NCI-H2196 treated with DMSO at 0.1 percent for 48 hours (cell line): Measurements from ENCODE around the gene PANK4.

ENCODE experiments used
- DNase-seq: peaks from one replicate; lab custom pipeline; 2025; ENCODE audit not compliant: unreplicated experiment; lab: John Stamatoyannopoulos, UW

PANK4 gene

DNA sequence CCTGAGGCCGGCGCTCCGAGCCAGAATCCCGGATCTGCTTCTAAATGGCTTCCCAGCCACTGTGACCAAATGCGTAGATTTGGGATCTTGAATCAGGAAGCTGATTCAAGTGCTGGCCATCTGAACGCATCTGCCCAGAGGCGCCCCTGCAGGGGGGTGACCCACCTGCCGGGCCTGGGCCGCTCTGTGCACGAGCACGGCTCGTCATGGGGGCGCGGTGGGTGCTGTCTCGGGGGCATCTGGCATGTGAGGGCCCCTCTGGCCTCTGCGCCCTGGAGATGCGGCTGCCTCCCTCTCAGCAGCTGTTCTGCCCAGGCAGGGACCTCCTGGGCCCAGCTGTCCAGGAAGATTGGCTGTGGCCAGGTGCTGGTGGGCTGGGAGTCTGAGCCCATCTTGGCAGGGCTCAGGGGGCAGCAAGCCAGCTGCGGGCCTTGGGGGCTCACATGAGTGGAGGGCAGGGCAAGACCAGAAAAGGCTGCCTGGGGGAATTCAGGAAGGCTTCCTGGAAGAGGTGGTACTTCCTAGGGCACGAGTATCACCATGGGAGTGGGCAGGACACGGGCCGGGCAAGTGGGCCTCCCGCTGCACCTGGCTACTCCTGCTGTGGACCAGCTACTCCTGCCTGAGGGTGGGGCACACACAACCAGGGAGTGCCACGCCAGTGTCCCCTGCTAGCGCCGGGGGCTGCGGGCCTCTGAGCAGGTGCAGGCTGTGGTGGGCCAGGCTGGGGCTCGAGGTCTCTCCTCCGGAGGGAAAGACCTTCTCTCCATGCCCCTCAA, 25.2 kb downstream of the PANK4 start:
- DNase-seq: no peak

DNA sequence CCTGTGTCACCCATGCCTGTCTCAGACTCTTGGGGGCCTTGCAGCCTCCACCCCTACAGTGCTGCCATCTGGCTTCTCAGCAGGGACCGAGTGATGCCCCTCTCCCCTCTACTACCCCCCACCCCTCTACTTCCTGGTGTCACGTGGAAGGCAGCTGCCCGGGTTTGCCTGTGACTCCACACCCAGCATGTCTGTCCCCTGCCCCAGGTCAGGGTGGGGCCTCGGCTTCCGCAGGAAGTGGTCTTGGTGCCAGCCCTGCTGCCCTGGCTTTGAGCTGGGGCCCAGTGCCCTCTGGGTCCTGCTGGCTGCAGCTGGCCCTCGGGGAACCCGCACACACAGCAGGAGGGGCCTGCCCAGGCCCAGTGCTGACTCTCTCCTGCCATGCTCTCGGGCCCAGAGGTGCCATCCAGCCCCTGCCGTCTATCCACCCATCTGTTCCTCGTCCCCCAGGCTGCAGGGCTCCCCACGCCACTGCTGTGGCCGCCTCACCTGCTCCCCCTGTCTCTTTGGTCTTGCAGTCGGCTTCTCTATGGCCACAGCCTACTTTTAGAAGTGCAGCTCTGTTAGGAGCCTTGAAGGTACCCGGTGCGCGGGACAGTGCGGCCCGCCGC, 26.3 kb downstream of the PANK4 start:
- no peak for DNase-seq

DNA sequence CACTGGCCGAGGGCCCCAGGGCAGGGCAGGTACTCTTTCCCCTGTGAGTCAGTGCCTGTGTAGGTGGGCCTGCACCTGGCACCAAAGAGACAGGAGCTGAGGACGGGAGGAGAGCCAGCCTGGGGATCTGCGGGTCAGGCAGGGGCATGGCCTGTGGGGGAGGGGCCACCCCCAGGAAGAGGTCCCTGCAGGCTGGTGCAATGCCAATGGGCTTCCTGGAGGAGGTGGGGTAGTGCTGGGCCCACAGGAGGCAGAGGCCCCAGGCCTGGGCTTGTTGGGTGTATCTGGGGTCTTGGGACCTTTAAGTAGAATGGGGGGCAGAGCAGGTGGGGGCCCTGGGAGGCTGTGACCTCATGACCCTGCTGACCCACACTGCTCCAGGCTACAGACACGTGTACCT, 27.1 kb downstream of the PANK4 start:
- no peak for DNase-seq

DNA sequence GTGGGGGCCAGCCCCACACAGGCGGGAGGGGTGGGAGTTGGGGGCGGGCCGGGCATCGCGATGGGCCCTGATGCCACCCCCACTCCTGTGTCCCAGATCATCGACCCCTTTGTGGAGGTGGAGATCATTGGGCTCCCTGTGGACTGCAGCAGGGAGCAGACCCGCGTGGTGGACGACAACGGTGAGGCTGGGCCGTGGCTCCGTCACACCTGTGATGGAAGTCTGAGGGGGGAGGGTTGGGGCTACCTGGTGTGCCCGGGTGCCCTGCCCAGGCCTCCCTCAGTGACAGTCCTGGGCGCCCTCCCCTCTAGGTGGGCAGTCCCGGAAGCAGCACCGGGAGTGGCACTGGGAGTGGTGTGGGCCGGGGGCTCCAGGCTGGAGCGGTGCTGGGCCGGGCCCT, 27.7 kb downstream of the PANK4 start:
- DNase-seq: no peak

DNA sequence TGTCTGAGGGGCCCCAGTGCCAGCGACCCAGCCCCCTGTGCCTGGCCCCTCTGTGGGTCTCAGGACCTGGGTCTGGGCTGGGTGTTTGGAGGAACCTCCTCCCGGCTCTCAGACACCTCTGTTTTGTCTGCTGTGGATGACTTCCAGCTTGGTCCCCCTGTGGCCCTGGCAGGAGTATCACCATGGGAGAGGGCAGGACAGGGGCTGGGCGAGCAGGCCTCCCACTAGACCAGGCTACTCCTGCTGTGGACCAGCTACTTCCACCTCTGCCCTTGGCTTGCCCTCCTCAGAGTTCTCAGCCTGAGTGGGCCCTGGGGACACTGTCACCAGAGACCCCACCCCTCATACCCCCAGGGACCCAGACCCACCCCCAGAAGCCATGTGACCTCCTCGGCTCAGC, 28.5 kb downstream of the PANK4 start:
- no peak for DNase-seq

DNA sequence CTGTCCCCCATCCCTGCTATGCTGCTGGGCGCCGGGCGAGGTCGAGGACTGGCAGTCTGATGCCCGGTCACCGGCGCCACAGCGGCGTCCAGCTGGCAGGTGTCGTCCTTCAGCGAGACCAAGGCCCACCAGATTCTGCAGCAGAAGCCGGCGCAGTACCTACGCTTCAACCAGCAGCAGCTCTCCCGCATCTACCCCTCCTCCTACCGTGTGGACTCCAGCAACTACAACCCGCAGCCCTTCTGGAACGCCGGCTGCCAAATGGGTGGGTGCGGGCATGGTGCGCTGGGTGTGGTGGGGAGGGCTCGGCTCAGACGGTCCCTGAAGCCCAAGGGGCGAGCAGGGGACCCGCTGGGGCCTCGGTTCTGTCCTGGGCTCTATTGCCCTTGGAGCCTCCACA, 29.6 kb downstream of the PANK4 start:
- no peak for DNase-seq

DNA sequence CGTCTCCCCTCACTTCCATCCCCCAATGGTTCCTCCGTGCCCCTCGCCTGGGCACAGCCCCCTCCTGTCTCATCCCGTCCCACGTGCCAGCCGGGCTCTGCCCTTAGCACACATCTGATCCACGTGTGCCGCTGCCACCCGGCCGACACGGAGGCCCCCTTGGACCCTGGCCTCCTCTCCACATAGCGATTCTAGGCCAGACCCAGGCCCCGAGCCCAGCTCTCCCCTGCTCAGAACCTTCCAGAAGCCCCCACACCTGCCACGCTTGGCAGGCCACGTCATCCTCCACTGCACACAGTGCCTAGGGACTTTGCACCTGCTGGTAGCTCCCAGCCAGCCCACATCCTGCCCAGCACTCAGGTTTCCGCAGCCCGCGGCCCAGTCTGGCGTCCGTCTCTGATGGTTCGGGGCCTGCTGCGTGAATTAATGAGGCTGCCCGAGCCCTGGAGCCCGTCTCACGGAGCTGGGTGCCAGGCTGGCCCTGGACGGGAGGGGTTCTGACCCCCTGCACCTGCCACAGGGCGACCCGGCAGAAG, 30.2 kb downstream of the PANK4 start:
- DNase-seq: no peak

DNA sequence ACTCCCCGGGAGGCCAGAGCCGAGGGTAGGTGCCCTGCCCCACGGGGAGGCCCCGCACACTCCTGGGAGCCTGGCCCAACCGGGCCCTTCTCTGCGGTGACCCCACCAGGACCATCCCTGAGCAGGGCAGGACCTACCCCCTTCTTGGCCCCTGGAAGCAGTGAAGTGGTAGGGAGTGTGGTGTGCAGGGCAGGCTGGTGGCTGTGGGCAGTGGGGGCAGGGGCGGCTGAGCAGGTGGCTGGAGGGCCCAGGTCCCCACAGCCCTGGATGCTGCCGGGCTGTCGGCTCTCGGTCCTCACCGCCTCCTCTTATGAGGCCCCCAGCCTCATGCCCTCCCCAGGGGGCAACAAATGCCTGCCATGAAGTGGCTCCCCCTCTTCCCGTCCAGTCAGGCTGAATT, 30.9 kb downstream of the PANK4 start:
- DNase-seq: no peak

DNA sequence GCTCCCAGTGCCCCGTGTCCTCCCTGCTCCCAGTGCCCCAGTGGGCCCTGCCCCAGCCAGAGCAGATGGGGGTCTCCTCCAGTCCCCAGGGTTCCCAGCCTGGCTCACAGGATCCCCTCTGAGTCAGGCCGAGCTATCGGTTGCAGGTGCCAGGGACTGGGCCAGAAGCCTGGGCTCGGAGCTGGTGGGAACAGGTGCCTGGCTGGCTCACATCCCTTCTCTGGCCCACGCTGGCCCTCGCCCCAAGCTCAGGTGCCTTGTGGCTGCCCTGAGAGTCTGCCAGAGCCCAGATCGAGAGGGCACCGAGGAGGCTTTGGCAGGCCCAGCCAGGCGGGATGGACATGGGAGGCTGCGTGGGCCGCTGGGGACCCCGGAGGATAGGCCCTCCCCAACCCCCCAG, 31.4 kb downstream of the PANK4 start:
- DNase-seq: no peak

DNA sequence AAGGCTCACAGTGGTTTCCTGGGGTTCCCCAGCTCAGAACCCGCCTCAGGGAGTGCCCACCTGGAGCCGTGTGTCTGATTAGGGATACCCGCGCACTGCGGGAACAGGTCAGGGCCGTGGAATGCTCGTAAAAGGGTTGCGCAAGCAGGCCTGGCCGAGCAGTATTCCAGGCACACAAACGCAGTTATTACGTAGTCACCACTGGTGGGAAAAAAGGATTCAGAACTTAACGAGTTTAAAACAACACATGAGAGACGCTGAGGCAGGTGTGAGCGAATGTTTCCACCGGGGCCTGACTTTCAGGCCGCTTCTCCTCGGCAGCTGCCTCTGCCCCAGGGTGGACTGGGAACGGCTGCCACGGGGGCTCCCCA, 32.1 kb downstream of the PANK4 start:
- DNase-seq: no peak

DNA sequence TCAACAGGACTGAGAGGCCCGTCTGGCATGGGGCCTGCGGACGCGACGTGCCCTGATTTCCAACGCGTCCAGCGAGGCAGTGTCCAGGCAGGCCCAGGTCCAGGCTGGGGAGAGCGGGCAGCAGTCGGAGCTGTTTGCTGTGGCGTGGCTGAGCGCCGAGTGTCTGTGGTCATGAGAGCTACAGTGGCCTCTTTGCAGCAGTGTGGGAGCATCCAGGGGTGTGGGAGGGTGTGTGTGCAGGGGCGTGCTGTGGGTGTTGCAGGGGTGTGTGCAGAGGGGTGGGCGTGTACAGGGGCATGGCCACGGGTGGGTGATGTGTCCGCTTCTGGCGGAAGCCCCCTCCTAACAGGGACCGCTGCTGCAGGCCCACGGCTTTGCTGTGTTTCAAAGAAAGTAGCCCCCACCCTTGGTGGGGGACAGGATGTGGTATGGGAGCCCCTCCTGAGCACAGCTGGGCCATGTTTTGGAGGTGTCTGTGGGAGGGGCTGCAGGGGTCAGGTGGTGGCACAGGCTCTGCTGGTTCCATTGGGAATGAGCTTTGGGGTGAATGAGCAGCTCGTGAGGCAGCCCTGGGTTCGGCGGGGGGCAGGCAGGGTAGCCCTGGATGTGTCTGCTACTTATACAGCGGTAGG, 32.6 kb downstream of the PANK4 start:
- no peak for DNase-seq

DNA sequence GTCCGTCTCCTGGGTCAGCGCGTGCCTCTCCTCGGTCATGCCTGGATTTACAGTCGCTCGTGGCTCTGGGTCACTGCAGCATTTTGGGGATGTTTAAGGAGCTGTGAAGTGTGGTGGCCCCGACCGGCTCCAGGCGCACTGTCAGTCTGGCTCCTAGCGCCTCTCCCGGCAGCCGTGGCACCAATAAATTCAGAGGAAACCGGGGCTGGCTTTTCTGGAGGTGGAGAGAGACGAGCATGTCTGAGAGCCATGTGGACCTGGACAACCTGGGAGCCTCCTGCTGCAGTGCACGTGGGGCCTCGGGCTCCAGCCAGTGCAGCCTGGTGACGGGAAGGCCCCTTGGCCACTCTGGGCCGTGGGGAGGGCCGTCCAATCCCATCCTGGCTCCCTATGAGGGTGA, 33.2 kb downstream of the PANK4 start:
- no peak for DNase-seq

DNA sequence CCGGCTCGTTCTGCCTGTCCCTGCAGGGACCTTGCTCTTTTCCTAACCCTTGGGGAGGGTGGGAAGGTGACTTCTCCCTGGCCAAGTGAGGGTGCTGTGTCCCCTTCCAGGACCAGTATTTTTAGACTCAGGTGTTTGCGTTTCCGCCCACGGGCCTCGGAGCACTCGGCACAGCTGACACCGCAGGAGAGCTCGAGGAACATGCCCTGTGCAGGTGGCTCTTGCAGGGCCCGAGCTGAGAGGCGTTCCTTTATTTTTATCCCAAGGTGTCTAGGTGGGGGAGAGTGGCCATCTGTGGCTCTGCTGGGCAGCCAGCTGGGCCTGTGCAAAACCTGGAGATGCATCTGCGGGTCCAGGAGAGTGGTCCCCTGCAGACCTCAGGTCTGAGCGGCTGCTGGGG, 34.3 kb downstream of the PANK4 start:
- DNase-seq: no peak

DNA sequence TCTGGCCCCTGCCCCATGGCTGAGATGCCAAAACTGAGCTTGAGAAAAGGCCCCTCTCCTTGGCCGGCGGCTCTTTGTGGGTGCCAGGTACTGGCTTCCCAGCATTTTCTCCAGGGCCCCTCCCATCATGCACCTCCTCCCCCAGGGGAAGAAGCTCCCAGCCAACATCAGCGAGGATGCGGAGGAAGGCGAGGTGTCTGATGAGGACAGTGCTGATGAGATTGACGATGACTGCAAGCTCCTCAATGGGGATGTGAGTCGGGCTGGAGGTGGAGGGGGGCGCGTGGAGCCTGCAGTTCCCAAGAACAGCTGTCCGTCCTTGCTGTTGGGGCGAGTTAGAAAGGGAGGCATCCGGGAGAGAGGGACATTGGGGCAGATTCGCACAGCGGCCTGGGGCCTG, 36.8 kb downstream of the PANK4 start:
- no peak for DNase-seq

DNA sequence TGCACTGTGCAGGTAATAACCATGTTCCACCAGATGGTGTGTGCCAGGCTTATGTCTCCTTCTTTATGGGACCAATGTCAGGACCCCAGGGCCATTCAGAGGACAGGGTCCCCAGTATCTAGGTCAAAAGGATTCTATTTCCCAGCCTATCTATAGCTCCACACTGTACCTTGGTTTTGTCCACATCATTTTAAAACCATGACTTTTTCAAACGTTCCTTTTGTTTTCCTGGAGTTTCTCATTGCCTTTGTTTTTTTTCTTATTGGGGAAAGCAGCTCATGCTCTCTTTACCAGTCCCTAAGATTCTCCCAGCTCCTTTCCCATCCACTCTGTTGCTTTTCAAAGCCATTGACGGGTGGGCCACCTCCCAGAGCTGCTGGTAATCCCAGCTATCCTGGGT, 37.7 kb downstream of the PANK4 start:
- DNase-seq: no peak

DNA sequence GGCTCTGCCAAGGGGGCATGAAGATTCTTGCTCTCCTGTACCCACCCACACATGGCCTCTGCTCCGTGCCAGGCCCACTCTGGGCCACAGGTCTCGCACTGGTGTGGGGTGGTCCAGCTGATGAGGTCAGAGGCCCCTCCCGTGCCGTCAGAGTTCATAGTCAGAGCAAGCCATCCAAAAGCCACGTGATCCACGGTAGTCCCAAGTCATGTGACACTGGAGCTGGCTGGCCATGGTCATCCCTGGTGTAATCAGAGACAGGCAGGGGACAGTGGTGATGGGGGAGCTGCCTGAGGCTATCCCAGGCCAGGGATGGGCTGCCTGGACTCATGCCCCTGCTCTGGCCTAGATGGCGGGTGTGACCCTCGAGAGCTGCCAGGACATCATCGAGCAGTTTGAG, 39.8 kb downstream of the PANK4 start:
- no peak for DNase-seq

DNA sequence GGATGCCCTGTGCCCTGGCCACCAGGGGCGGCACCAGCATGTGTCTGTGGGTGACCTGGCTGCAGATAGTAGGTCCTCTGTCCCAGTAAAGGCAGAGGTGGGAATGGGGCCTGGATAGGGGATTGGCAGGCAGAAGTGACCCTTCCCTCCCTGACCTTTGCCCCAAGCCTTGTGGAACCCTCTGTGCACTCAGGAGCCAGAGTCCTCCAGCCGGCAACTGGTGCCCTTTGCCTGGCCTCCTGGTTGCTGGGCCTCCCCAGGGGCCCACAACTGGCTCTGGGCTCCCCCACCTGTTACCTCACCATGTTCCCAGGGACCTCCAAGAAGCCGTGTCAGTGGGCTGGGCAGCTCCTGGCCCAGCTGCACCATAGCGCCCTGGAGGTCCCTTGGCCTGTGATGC, 40.4 kb downstream of the PANK4 start:
- no peak for DNase-seq

DNA sequence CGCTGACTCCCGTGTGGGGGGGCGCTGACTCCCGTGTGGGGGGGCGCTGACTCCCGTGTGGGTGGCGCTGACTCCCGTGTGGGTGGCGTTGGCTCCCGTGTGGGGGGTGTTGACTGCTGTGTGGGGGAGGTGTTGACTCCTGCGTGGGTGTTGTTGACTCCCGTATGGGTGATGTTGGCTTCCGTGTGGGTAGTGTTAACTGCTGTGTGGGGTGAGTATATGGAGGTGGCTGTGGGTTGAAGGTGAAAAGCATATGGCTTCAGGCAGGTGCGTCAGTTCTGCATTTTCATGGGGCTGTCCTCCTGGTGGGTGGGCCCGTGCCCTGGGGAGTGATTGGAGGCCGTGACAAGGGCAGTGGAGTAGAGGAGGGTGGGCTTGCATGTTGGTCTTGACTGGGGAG, 42.4 kb downstream of the PANK4 start:
- no peak for DNase-seq

DNA sequence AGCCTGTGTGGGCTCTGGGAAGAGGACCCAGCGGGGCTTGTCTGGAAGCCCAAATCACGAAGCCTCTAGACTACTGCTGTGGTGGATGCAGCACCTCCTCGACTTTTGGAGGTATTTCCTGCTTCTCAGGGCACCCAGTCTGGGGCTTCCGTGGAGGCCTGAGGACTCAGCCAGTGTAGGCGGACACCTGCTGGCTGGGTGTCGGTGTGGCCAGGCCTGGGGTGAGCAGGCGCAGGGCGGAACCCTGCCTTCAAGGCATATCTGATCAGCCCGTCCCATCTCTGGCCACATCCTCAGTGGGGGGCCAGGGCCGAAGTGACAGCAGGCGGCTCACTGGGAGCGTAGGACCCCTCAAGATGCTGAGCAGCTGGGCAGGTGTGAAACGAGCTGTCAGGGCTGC, 43.4 kb downstream of the PANK4 start:
- DNase-seq: no peak

DNA sequence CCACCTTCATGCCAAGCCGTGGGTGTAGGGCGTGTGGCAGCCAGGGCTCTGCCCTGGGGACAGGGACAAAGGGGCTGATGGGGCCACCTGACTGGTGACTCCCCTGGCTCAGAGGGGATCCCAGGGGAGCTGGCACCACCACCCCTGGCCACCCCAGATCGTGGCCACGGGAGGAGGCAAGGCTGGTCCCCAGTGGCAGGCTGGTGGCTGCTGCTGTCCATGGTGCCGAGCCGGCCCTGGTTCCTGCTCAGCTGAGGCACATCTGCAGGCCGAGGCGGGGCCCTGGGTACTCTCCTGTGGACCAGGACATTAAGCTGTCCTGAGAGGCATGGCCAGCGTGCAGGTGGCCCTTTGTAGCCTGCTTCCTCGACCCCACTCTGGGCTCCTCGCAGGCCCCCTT, 43.8 kb downstream of the PANK4 start:
- no peak for DNase-seq

DNA sequence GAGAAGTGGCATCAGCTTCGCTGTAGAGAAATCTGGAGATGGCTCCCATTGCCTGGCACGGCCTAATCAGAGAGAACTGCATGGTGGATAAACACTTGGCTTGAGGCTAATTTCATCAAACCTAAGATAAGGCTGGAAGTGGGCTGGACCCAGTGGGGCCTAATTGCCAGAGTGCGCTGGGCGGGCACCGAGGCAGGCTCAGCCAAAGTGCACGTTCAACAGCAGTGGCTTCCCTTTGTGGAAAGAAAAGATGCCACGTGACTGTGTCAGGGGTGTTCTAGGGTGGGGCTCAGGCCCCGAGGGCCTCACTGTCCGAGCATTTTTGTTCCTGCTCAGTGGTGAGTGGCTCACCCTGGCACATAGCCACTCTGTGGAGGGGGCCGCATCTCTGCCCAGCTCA, 44.5 kb downstream of the PANK4 start:
- no peak for DNase-seq

DNA sequence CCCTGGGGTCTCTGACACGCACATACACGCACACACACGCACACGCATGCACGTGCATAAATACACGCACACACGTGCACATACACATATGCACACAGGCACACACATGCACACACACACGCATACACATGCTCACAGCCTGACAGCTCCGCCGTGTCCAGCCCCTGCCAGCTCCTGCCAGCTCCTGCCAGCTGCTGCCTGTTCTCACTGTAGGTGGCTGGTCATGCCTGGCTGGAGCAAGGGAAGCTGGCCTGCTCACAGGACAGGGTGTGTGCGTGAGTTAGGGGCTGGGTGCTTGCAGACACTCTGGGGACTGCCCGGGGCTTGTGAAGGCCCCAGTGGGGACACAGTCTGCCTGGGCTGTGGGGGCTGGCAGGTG, 45.4 kb downstream of the PANK4 start:
- peak; percentile 11 for DNase-seq
